B cell (primary cell): ENCODE measurements around the gene FDX1. TPM values are rescaled to one million over a fixed set of nuclear protein-coding genes. Genes with fewer than 3 reads are reported as not detected.

ENCODE experiments used
- ATAC-seq: fragments of 200-7000 bp; cut with Tn5 transposase; one replicate; pipeline ENCODE4 v1.10.0; 2021; ENCODE audit warnings: low read depth, mild to moderate bottlenecking, moderate number of reproducible peaks, moderate library complexity
- CTCF ChIA-PET: fragments of 350-600 bp; sonication (Branson Sonifier 250); formaldehyde crosslinking; loops from one replicate; lab custom pipeline; 2021; ENCODE audit warnings: antibody characterized with exemption, inconsistent platforms; lab: Charles Lee
- POLR2A ChIA-PET: fragments of 350-600 bp; sonication (Branson Sonifier 250); formaldehyde crosslinking; loops from one replicate; lab custom pipeline; 2021; ENCODE audit warnings: antibody characterized with exemption; lab: Charles Lee
- DNase-seq: peaks from one replicate; pipeline ENCODE4 v3.0.0; 2013
- H2AFZ ChIP-seq: 2 replicates; pipeline ENCODE4 v1.6.1; 2012; ENCODE audit warnings: mild to moderate bottlenecking, low read depth, low read length; ENCODE audit not compliant: insufficient read depth, poor library complexity, severe bottlenecking
- H3K27ac ChIP-seq, 2 donors: 1 replicate in 1 of 2; 2 replicates in 1 of 2; pipeline ENCODE4 v1.5.1; 2012 to 2013; ENCODE audit warnings: low read length in 2 of 2, mild to moderate bottlenecking in 2 of 2, moderate library complexity in 1 of 2
- H3K27me3 ChIP-seq, 4 experiments: fragments of 200-600 bp in 1 of 4; sonication (generic) in 1 of 4; replicated peaks in 1 of 4; 1 replicate in 2 of 4; 2 replicates in 2 of 4; pipeline versions ENCODE4 v1.6.1 to v1.7.0; 2013 to 2016; ENCODE audit warnings: low read length in 3 of 4, mild to moderate bottlenecking in 2 of 4, mixed read lengths in 1 of 4, moderate library complexity in 1 of 4; ENCODE audit not compliant: insufficient read depth in 4 of 4, control insufficient read depth in 3 of 4; ENCODE audit errors: control extremely low read depth in 1 of 4
- H3K36me3 ChIP-seq, 2 experiments: replicated peaks in 1 of 2; 1 replicate in 1 of 2; 2 replicates in 1 of 2; pipeline versions ENCODE4 v1.6.1 to v1.7.1; 2013; ENCODE audit warnings: low read length in 1 of 2; ENCODE audit not compliant: insufficient read depth in 2 of 2, control insufficient read depth in 1 of 2; ENCODE audit errors: control extremely low read depth in 1 of 2, extremely low read depth in 1 of 2
- H3K4me1 ChIP-seq, 2 donors: fragments of 200-600 bp in 1 of 2; sonication (generic) in 1 of 2; 1 replicate in 1 of 2; 2 replicates in 1 of 2; pipeline versions ENCODE4 v1.5.1 to v1.6.1; 2013 to 2017; ENCODE audit warnings: low read length in 2 of 2; ENCODE audit not compliant: control insufficient read depth in 2 of 2, insufficient read depth in 2 of 2
- H3K4me2 ChIP-seq: replicated peaks from 2 replicates; pipeline ENCODE3; 2012; ENCODE audit warnings: mild to moderate bottlenecking, low read depth, low read length; ENCODE audit not compliant: poor library complexity, severe bottlenecking
- H3K4me3 ChIP-seq, 5 experiments: fragments of 200-600 bp in 1 of 5; sonication (generic) in 1 of 5; 1 replicate in 3 of 5; 2 replicates in 2 of 5; pipeline versions ENCODE4 v1.5.1 to v1.7.0; 2011 to 2016; ENCODE audit warnings: low read length in 4 of 5, mild to moderate bottlenecking in 4 of 5, low read depth in 2 of 5, control low read depth in 1 of 5, moderate library complexity in 1 of 5; ENCODE audit not compliant: insufficient read depth in 1 of 5; ENCODE audit errors: control extremely low read depth in 1 of 5, extremely low read depth in 1 of 5
- H3K79me2 ChIP-seq: fragments of 200-600 bp; sonication (generic); one replicate; pipeline ENCODE4 v1.6.0; 2016; ENCODE audit warnings: low read length; ENCODE audit not compliant: control insufficient read depth, insufficient read depth
- H3K9ac ChIP-seq: fragments of 200-600 bp; sonication (generic); 2 replicates; pipeline ENCODE4 v1.6.1; 2017; ENCODE audit warnings: mild to moderate bottlenecking, low read length, moderate library complexity
- H3K9me3 ChIP-seq, 3 donors: one replicate each; pipeline versions ENCODE4 v1.6.1 to v1.7.1; 2013; ENCODE audit warnings: low read length in 2 of 3; ENCODE audit not compliant: control insufficient read depth in 2 of 3, insufficient read depth in 1 of 3; ENCODE audit errors: control extremely low read depth in 1 of 3
- H4K20me1 ChIP-seq: 2 replicates; pipeline ENCODE4 v1.6.0; 2012; ENCODE audit warnings: mild to moderate bottlenecking, low read length; ENCODE audit not compliant: insufficient read depth, control insufficient read depth, poor library complexity, severe bottlenecking
- H3K27ac Mint-ChIP-seq: one replicate; pipeline ENCODE4 v1.8.0; 2021; ENCODE audit warnings: mixed read lengths
- H3K27me3 Mint-ChIP-seq: one replicate; pipeline ENCODE4 v1.8.0; 2021; ENCODE audit warnings: mixed read lengths
- H3K4me1 Mint-ChIP-seq: one replicate; pipeline ENCODE4 v1.8.0; 2021; ENCODE audit warnings: mixed read lengths
- H3K4me3 Mint-ChIP-seq: one replicate; pipeline ENCODE4 v1.8.0; 2021; ENCODE audit warnings: mixed read lengths
- H3K9me3 Mint-ChIP-seq: one replicate; pipeline ENCODE4 v1.8.0; 2022; ENCODE audit warnings: mixed read lengths; ENCODE audit not compliant: insufficient read depth
- CTCF ChIP-seq: fragments of 200-600 bp; IDR thresholded peaks from one replicate; pipeline ENCODE4 v1.8.0; 2022; ENCODE audit warnings: antibody characterized with exemption, mild to moderate bottlenecking
- EZH2 ChIP-seq: IDR thresholded peaks from 2 replicates; pipeline ENCODE4 v1.6.1; 2012; ENCODE audit warnings: borderline replicate concordance, low read depth, mild to moderate bottlenecking, moderate library complexity, low read length; ENCODE audit not compliant: insufficient read depth, poor library complexity, severe bottlenecking
- WGBS: methylation state at CpG from one replicate; pipeline ENCODE4 v1.1.5; 2013; ENCODE audit warnings: missing lambda C conversion rate; ENCODE audit not compliant: insufficient coverage; 5-methylcytosine and 5-hydroxymethylcytosine counted together
- intact Hi-C: fragments of 100-400 bp; cut with micrococcal nuclease; formaldehyde crosslinking; loops from one replicate; pipeline ENCODE4 v1.10.0; 2022
- polyA plus RNA-seq: library from polyadenylated mRNA; depleted of rRNA; stranded (reverse); fragments of >200 nt; gene quantifications from 2 replicates; pipeline ENCODE4 v1.2.3, GENCODE V29; 2012
- total RNA-seq, 2 donors: library from RNA; stranded (reverse); fragments of 120-200 nt in 1 of 2; gene quantifications; 1 replicate in 1 of 2; 2 replicates in 1 of 2; pipeline versions ENCODE4 v1.2.3 to v1.2.4, GENCODE V29; 2013 to 2022

The FDX1 gene
- total and polyA plus RNA-seq, 2 donors (not counting 1 experiment from before 2014, with no cell fraction given): 3.5 to 11.2 TPM

DNA sequence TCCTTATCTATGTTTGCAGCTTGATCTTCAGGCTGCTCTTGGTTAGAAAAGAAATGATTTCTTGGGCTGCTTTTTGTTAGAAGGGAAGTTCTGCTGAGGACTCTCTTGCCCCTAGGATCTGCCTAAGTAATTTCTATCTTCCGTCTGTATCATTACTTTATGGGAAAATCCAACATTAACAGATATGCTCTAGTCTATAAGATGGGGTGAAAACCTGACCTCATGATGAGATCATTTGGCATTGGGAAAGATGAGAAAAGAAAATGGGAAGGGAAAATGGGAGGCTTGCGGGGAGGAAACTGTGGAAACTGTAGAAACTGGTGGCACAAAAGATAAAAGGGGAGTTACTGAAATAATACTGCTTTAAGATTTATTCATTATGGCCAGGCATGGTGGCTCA, 63.6 kb downstream of the FDX1 start:
- Mint-ChIP-seq H3K27ac (no peak overlapping the region), H3K4me1 (no peaks in the 10 kb centered on the region), H3K4me3 (no peak overlapping the region), H3K9me3 (no peaks in the 10 kb centered on the region), H3K27me3 (peaks cover 9% of the 10 kb centered on the region)
- Histone ChIP-seq H3K36me3 (no peaks in the 10 kb centered on the region), H3K4me2 (no peak overlapping the region), H3K4me1 (no peaks in the 10 kb centered on the region), H3K27ac (no peak overlapping the region), H3K27me3 (no peaks in the 10 kb centered on the region), H3K9ac (no peak overlapping the region), H4K20me1 (no peaks in the 10 kb centered on the region), H3K4me3 (no peak overlapping the region), H3K9me3 (peaks cover 0 to 4% (median 0%) of the 10 kb centered on the region in 3 donors), H2AFZ (no peak overlapping the region), H3K79me2 (no peaks in the 10 kb centered on the region)
- ATAC-seq: no peak
- DNase-seq: no peak
- intact Hi-C loops: no loop called here
- CTCF ChIA-PET: no interaction called here
- no CpG with 5 or more reads among the region's 2 CpGs for WGBS
- TF ChIP-seq EZH2: no peak
- no peak for TF ChIP-seq CTCF
- POLR2A ChIA-PET: no interaction called here

DNA sequence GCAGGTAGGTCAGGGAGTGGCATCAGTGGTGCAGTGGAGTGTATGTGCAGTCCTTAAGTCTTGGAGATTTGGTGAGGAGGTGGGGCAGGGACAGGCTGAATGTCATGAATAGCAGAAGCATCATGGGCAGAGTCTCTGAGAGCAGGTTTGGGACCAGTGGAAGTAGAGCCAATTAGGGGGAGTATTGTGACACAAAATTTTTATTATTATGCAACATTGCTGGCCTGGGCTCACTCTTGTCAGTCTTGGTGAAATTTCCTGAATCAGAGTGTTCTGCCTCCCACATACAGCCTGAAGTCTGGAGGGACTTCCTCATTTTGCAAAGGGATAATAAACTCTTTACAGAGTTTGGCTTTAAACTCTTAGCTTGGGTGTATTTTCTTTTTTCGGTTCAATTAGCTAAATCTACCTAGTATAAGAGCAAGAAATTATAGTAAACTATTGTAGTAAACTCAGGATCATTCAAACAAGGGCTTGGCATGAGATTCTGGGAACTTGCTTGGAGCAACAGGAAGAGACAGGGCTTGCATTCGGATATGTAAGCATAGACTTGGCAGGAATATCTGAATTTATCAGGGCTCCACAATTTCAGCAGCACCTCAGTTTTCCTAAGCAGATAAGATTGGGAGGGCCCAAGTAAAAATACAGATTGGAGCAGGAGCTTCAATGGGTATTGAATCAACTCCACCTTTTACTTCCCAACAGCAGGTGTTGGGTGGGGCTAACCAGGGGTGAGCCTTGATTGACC, 67.7 kb downstream of the FDX1 start:
- Histone ChIP-seq H3K4me1 (no peaks in the 10 kb centered on the region), H3K27me3 (no peaks in the 10 kb centered on the region), H3K27ac (no peak overlapping the region), H3K4me2 (no peak overlapping the region), H3K9ac (no peak overlapping the region), H4K20me1 (no peaks in the 10 kb centered on the region), H3K4me3 (no peak overlapping the region), H3K9me3 (peaks cover 0 to 4% (median 0%) of the 10 kb centered on the region in 3 donors), H3K36me3 (no peaks in the 10 kb centered on the region), H3K79me2 (no peaks in the 10 kb centered on the region), H2AFZ (no peak overlapping the region)
- ATAC-seq (no peak), DNase-seq (no peak)
- no peak for TF ChIP-seq EZH2
- no peak for TF ChIP-seq CTCF
- Mint-ChIP-seq H3K9me3 (no peaks in the 10 kb centered on the region), H3K27ac (no peak overlapping the region), H3K4me1 (no peaks in the 10 kb centered on the region), H3K4me3 (no peak overlapping the region), H3K27me3 (peaks cover 9% of the 10 kb centered on the region)
- CTCF ChIA-PET: no interaction called here
- WGBS: 83% methylated on average over 1 of the region's 2 CpGs
- intact Hi-C loops: no loop called here
- POLR2A ChIA-PET: no interaction called here
